WTC11 (cell line): ENCODE results near the gene SPIRE2. TPM values are rescaled to one million over a fixed set of nuclear protein-coding genes. Genes with fewer than 3 reads are reported as not detected.

Experiments
- ATAC-seq: fragments of 200-7000 bp; cut with Tn5 transposase; 2 replicates; pipeline ENCODE4 v1.10.0; 2021; ENCODE audit warnings: mild to moderate bottlenecking, moderate library complexity
- CTCF ChIA-PET: fragments of 300-600 bp; sonication (Branson Sonifier 250); formaldehyde crosslinking; loops from one replicate; lab custom pipeline; 2021; ENCODE audit warnings: antibody characterized with exemption; lab: Charles Lee
- POLR2A ChIA-PET: fragments of 350-600 bp; sonication (Branson Sonifier 250); formaldehyde crosslinking; loops from one replicate; lab custom pipeline; 2021; ENCODE audit warnings: antibody characterized with exemption; lab: Charles Lee
- DNase-seq: peaks from one replicate; pipeline ENCODE4 v3.0.0; 2021; ENCODE audit warnings: low spot score
- H3K27ac Mint-ChIP-seq: 2 replicates; pipeline ENCODE4 v1.8.0; 2021; ENCODE audit warnings: mixed read lengths
- H3K27me3 Mint-ChIP-seq: 2 replicates; pipeline ENCODE4 v1.8.0; 2021; ENCODE audit warnings: low read depth, mild to moderate bottlenecking, moderate library complexity, mixed read lengths
- H3K36me3 Mint-ChIP-seq: 2 replicates; pipeline ENCODE4 v1.8.0; 2021; ENCODE audit warnings: mixed read lengths
- H3K4me1 Mint-ChIP-seq: 2 replicates; pipeline ENCODE4 v1.8.0; 2022; ENCODE audit warnings: mixed read lengths
- H3K4me3 Mint-ChIP-seq: 2 replicates; pipeline ENCODE4 v1.8.0; 2021; ENCODE audit warnings: mild to moderate bottlenecking, moderate library complexity, mixed read lengths
- H3K9me3 Mint-ChIP-seq: 2 replicates; pipeline ENCODE4 v1.8.0; 2021; ENCODE audit warnings: mixed read lengths
- KAT7 ChIP-seq: sonication (generic); formaldehyde crosslinking; IDR thresholded peaks from 2 replicates; pipeline ENCODE4 v1.8.1; 2023; ENCODE audit warnings: missing genetic modification reagents, mild to moderate bottlenecking, borderline replicate concordance
- MXD4 ChIP-seq: fragments of 250-450 bp; sonication (Bioruptor Pico); IDR thresholded peaks from 2 replicates; pipeline ENCODE4 v1.8.0; 2021; ENCODE audit warnings: mild to moderate bottlenecking, moderate library complexity, borderline replicate concordance
- NFATC4 ChIP-seq: fragments of 250-450 bp; sonication (Bioruptor Pico); IDR thresholded peaks from 2 replicates; pipeline ENCODE4 v1.9.0; 2021; ENCODE audit warnings: mild to moderate bottlenecking
- OVOL2 ChIP-seq: fragments of 250-450 bp; sonication (Bioruptor Pico); IDR thresholded peaks from 2 replicates; pipeline ENCODE4 v1.9.0; 2021; ENCODE audit warnings: mild to moderate bottlenecking, borderline replicate concordance
- PRRX2 ChIP-seq: fragments of 250-450 bp; sonication (Bioruptor Pico); IDR thresholded peaks from 2 replicates; pipeline ENCODE4 v1.8.0; 2021; ENCODE audit warnings: mild to moderate bottlenecking
- RELA ChIP-seq: sonication (generic); formaldehyde crosslinking; IDR thresholded peaks from 2 replicates; pipeline ENCODE4 v1.8.1; 2022; ENCODE audit warnings: missing genetic modification reagents, mild to moderate bottlenecking, borderline replicate concordance
- SMAD3 ChIP-seq: sonication (generic); formaldehyde crosslinking; IDR thresholded peaks from 2 replicates; pipeline ENCODE4 v1.8.0; 2022; ENCODE audit warnings: missing genetic modification reagents, mild to moderate bottlenecking, borderline replicate concordance
- SOX15 ChIP-seq: fragments of 250-450 bp; sonication (Bioruptor Pico); IDR thresholded peaks from 2 replicates; pipeline ENCODE4 v1.9.0; 2021; ENCODE audit warnings: mild to moderate bottlenecking
- ZBTB21 ChIP-seq: sonication (generic); formaldehyde crosslinking; IDR thresholded peaks from 2 replicates; pipeline ENCODE4 v1.8.1; 2023; ENCODE audit warnings: mild to moderate bottlenecking, missing genetic modification reagents, borderline replicate concordance
- ZNF121 ChIP-seq: sonication (generic); formaldehyde crosslinking; IDR thresholded peaks from 2 replicates; pipeline ENCODE4 v1.8.0; 2023; ENCODE audit warnings: missing genetic modification reagents
- ZNF416 ChIP-seq: fragments of 250-450 bp; sonication (Bioruptor Pico); IDR thresholded peaks from 2 replicates; pipeline ENCODE4 v1.9.0; 2021; ENCODE audit warnings: mild to moderate bottlenecking, inconsistent platforms
- ZNF423 ChIP-seq: fragments of 250-450 bp; sonication (Bioruptor Pico); IDR thresholded peaks from 2 replicates; pipeline ENCODE4 v2.1.2; 2022; ENCODE audit warnings: mild to moderate bottlenecking, moderate library complexity
- total RNA-seq: library from RNA; stranded (reverse); gene quantifications from 3 replicates; pipeline ENCODE4 v1.2.3, GENCODE V29; 2021
- TF ChIP-seq, protein P1 (sequence below): sonication (generic); formaldehyde crosslinking; IDR thresholded peaks from 2 replicates; pipeline ENCODE4 v1.8.0; 2023; ENCODE audit warnings: missing genetic modification reagents, mild to moderate bottlenecking, borderline replicate concordance
- TF ChIP-seq, protein P2 (sequence below): sonication (generic); formaldehyde crosslinking; conservative IDR thresholded peaks from 2 replicates; pipeline ENCODE4 v1.8.1; 2023; ENCODE audit warnings: mild to moderate bottlenecking, low read depth, missing genetic modification reagents, moderate library complexity
- TF ChIP-seq, protein P3 (sequence below): sonication (generic); formaldehyde crosslinking; IDR thresholded peaks from 2 replicates; pipeline ENCODE4 v1.8.1; 2023; ENCODE audit warnings: mild to moderate bottlenecking, missing genetic modification reagents
- TF ChIP-seq, protein P4 (sequence below): sonication (generic); formaldehyde crosslinking; IDR thresholded peaks from 2 replicates; pipeline ENCODE4 v1.8.1; 2023; ENCODE audit warnings: mild to moderate bottlenecking, moderate library complexity, missing genetic modification reagents
- TF ChIP-seq, protein P5 (sequence below): fragments of 250-450 bp; sonication (Bioruptor Pico); IDR thresholded peaks from 2 replicates; pipeline ENCODE4 v2.1.2; 2022; ENCODE audit warnings: mild to moderate bottlenecking, moderate library complexity
- TF ChIP-seq, protein P6 (sequence below): sonication (generic); formaldehyde crosslinking; IDR thresholded peaks from 2 replicates; pipeline ENCODE4 v1.8.0; 2022; ENCODE audit warnings: mild to moderate bottlenecking, missing genetic modification reagents
- TF ChIP-seq, protein P7 (sequence below): sonication (generic); formaldehyde crosslinking; IDR thresholded peaks from 2 replicates; pipeline ENCODE4 v1.8.1; 2022; ENCODE audit warnings: low read depth, missing genetic modification reagents, borderline replicate concordance
- TF ChIP-seq, protein P8 (sequence below): sonication (generic); formaldehyde crosslinking; IDR thresholded peaks from 2 replicates; pipeline ENCODE4 v1.8.0; 2023; ENCODE audit warnings: missing genetic modification reagents

SPIRE2 gene
- total RNA-seq, 1 experiment from 2014 or later: 19.7 TPM

DNA sequence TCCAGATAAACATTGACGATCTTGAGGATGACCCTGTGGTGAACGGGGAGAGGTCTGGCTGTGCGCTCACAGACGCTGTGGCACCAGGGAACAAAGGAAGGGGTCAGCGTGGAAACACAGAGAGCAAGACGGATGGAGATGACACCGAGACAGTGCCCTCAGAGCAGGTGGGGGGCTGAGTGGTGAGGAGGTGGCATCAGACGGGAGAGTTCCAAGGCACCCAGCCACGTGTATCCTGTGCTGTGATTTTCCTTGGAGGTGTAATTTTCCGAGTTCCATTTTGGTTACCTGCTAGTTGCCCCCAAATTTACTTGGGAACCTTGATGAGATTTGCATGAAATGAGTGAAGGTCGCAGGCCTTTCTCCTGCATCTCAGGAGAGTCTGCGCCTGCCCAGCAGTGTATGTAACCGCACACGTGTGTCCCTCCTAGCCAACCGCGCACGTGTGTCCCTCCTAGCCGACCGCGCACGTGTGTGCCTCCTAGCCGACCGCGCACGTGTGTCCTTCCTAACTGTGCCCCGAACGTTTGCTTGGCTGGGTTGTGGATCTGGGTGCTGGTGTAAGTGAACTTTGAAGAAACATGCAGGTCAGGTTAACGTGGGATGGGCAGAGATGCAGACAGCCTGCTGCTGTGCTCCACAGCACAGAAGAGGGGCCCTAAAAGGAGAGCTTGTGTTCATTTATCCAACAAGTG is 55.2 kb downstream of the SPIRE2 start (continued):
- TF ChIP-seq, protein P1, sequence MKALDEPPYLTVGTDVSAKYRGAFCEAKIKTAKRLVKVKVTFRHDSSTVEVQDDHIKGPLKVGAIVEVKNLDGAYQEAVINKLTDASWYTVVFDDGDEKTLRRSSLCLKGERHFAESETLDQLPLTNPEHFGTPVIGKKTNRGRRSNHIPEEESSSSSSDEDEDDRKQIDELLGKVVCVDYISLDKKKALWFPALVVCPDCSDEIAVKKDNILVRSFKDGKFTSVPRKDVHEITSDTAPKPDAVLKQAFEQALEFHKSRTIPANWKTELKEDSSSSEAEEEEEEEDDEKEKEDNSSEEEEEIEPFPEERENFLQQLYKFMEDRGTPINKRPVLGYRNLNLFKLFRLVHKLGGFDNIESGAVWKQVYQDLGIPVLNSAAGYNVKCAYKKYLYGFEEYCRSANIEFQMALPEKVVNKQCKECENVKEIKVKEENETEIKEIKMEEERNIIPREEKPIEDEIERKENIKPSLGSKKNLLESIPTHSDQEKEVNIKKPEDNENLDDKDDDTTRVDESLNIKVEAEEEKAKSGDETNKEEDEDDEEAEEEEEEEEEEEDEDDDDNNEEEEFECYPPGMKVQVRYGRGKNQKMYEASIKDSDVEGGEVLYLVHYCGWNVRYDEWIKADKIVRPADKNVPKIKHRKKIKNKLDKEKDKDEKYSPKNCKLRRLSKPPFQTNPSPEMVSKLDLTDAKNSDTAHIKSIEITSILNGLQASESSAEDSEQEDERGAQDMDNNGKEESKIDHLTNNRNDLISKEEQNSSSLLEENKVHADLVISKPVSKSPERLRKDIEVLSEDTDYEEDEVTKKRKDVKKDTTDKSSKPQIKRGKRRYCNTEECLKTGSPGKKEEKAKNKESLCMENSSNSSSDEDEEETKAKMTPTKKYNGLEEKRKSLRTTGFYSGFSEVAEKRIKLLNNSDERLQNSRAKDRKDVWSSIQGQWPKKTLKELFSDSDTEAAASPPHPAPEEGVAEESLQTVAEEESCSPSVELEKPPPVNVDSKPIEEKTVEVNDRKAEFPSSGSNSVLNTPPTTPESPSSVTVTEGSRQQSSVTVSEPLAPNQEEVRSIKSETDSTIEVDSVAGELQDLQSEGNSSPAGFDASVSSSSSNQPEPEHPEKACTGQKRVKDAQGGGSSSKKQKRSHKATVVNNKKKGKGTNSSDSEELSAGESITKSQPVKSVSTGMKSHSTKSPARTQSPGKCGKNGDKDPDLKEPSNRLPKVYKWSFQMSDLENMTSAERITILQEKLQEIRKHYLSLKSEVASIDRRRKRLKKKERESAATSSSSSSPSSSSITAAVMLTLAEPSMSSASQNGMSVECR (CRISPR knock-in tag): no peak
- TF ChIP-seq NFATC4 (no peak), OVOL2 (CRISPR knock-in tag) (no peak), PRRX2 (CRISPR knock-in tag) (no peak), RELA (CRISPR knock-in tag) (no peak), MXD4 (CRISPR knock-in tag) (no peak), SMAD3 (no peak)
- TF ChIP-seq, protein P2, sequence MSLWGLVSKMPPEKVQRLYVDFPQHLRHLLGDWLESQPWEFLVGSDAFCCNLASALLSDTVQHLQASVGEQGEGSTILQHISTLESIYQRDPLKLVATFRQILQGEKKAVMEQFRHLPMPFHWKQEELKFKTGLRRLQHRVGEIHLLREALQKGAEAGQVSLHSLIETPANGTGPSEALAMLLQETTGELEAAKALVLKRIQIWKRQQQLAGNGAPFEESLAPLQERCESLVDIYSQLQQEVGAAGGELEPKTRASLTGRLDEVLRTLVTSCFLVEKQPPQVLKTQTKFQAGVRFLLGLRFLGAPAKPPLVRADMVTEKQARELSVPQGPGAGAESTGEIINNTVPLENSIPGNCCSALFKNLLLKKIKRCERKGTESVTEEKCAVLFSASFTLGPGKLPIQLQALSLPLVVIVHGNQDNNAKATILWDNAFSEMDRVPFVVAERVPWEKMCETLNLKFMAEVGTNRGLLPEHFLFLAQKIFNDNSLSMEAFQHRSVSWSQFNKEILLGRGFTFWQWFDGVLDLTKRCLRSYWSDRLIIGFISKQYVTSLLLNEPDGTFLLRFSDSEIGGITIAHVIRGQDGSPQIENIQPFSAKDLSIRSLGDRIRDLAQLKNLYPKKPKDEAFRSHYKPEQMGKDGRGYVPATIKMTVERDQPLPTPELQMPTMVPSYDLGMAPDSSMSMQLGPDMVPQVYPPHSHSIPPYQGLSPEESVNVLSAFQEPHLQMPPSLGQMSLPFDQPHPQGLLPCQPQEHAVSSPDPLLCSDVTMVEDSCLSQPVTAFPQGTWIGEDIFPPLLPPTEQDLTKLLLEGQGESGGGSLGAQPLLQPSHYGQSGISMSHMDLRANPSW (CRISPR knock-in tag): no peak
- TF ChIP-seq, protein P3, sequence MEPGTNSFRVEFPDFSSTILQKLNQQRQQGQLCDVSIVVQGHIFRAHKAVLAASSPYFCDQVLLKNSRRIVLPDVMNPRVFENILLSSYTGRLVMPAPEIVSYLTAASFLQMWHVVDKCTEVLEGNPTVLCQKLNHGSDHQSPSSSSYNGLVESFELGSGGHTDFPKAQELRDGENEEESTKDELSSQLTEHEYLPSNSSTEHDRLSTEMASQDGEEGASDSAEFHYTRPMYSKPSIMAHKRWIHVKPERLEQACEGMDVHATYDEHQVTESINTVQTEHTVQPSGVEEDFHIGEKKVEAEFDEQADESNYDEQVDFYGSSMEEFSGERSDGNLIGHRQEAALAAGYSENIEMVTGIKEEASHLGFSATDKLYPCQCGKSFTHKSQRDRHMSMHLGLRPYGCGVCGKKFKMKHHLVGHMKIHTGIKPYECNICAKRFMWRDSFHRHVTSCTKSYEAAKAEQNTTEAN: no peak
- TF ChIP-seq, protein P4, sequence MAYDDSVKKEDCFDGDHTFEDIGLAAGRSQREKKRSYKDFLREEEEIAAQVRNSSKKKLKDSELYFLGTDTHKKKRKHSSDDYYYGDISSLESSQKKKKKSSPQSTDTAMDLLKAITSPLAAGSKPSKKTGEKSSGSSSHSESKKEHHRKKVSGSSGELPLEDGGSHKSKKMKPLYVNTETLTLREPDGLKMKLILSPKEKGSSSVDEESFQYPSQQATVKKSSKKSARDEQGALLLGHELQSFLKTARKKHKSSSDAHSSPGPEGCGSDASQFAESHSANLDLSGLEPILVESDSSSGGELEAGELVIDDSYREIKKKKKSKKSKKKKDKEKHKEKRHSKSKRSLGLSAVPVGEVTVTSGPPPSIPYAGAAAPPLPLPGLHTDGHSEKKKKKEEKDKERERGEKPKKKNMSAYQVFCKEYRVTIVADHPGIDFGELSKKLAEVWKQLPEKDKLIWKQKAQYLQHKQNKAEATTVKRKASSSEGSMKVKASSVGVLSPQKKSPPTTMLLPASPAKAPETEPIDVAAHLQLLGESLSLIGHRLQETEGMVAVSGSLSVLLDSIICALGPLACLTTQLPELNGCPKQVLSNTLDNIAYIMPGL (CRISPR knock-in tag): no peak
- TF ChIP-seq, protein P5, sequence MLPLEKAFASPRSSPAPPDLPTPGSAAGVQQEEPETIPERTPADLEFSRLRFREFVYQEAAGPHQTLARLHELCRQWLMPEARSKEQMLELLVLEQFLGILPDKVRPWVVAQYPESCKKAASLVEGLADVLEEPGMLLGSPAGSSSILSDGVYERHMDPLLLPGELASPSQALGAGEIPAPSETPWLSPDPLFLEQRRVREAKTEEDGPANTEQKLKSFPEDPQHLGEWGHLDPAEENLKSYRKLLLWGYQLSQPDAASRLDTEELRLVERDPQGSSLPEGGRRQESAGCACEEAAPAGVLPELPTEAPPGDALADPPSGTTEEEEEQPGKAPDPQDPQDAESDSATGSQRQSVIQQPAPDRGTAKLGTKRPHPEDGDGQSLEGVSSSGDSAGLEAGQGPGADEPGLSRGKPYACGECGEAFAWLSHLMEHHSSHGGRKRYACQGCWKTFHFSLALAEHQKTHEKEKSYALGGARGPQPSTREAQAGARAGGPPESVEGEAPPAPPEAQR (CRISPR knock-in tag): no peak
- TF ChIP-seq, protein P6, sequence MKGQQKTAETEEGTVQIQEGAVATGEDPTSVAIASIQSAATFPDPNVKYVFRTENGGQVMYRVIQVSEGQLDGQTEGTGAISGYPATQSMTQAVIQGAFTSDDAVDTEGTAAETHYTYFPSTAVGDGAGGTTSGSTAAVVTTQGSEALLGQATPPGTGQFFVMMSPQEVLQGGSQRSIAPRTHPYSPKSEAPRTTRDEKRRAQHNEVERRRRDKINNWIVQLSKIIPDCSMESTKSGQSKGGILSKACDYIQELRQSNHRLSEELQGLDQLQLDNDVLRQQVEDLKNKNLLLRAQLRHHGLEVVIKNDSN (CRISPR knock-in tag): no peak

DNA sequence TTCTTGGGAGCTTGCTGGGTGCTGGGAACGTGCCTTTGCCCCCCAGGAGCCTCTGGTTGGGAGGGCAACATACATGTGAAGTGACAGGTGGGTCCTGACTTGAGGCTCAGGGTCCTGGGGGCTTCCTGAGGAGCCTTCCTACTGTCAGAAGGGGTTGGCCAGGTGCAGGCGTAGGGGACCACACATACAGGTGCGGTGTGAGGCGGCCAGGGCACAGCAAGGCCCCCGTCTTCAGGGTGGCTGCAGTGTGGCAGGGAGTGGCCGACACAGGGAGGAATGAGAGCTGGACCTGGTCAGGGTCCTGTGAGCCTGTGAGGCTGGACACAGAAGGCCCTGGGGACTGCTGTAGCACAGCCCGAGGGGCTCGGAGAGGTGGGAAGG is 55.8 kb downstream of the SPIRE2 start:
- peak overlapping the region; percentile 44; the same call in 1 of the 2 replicates for H3K27ac Mint-ChIP-seq
- DNase-seq (no peak), ATAC-seq (no peak)
- H3K4me3 Mint-ChIP-seq: no peak overlapping the region
- no peaks in the 10 kb centered on the region for H3K9me3 Mint-ChIP-seq
- no peaks in the 10 kb centered on the region for H3K4me1 Mint-ChIP-seq
- ChIA-PET POLR2A (no interaction called here), CTCF (no interaction called here)
- H3K27me3 Mint-ChIP-seq: no peaks in the 10 kb centered on the region
- H3K36me3 Mint-ChIP-seq: peaks cover 58% of the 10 kb centered on the region
- no peak for TF ChIP-seq KAT7 (CRISPR knock-in tag)
- TF ChIP-seq SOX15 (CRISPR knock-in tag): no peak
- TF ChIP-seq, protein P7, sequence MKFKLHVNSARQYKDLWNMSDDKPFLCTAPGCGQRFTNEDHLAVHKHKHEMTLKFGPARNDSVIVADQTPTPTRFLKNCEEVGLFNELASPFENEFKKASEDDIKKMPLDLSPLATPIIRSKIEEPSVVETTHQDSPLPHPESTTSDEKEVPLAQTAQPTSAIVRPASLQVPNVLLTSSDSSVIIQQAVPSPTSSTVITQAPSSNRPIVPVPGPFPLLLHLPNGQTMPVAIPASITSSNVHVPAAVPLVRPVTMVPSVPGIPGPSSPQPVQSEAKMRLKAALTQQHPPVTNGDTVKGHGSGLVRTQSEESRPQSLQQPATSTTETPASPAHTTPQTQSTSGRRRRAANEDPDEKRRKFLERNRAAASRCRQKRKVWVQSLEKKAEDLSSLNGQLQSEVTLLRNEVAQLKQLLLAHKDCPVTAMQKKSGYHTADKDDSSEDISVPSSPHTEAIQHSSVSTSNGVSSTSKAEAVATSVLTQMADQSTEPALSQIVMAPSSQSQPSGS: no peak
- TF ChIP-seq, protein P5 (CRISPR knock-in tag): no peak
- TF ChIP-seq ZNF416 (CRISPR knock-in tag): no peak
- TF ChIP-seq ZNF423: no peak
- TF ChIP-seq, protein P8, sequence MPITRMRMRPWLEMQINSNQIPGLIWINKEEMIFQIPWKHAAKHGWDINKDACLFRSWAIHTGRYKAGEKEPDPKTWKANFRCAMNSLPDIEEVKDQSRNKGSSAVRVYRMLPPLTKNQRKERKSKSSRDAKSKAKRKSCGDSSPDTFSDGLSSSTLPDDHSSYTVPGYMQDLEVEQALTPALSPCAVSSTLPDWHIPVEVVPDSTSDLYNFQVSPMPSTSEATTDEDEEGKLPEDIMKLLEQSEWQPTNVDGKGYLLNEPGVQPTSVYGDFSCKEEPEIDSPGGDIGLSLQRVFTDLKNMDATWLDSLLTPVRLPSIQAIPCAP (CRISPR knock-in tag): no peak
- TF ChIP-seq ZBTB21 (CRISPR knock-in tag): no peak
- no peak for TF ChIP-seq ZNF121 (CRISPR knock-in tag)
